GM18873 (cell line): ENCODE measurements around the gene COCH.
"Not testable (repeated sequence)": the region's sequence is repeated elsewhere in the genome, so short reads cannot be mapped to it uniquely, and the experiment has no call there.

Experiments
- ATAC-seq: cut with Tn5 transposase; IDR thresholded peaks from one replicate; pipeline ENCODE4 v1.9.1; 2021; ENCODE audit warnings: mild to moderate bottlenecking, moderate library complexity, moderate number of reproducible peaks; ENCODE audit not compliant: unreplicated experiment, low FRiP score

The COCH gene

GRCh38 chr14:30915596-30915995, 41.2 kb downstream of the COCH start:
- no peak for ATAC-seq

- ATAC-seq = no peak
Measured at GRCh38 chr14:30921305-30921704, 46.9 kb downstream of the COCH start.

GRCh38 chr14:30921788-30922187, 47.4 kb downstream of the COCH start:
- ATAC-seq = no peak

- ATAC-seq = no peak
Measured at GRCh38 chr14:30925254-30925653, 50.9 kb downstream of the COCH start.

- ATAC-seq = no peak
Measured at GRCh38 chr14:30928462-30928861, 54.1 kb downstream of the COCH start.

- ATAC-seq = not testable (repeated sequence)
Measured at GRCh38 chr14:30933937-30934336, 59.6 kb downstream of the COCH start.

- no peak for ATAC-seq
Measured at GRCh38 chr14:30935445-30935844, 61.1 kb downstream of the COCH start.

GRCh38 chr14:30938617-30939016, 64.3 kb downstream of the COCH start:
- no peak for ATAC-seq
